Naive thymus-derived CD8-positive, alpha-beta T cell (primary cell): ENCODE results near the gene TMEM139. TPM values are rescaled to one million over a fixed set of nuclear protein-coding genes. Genes with fewer than 3 reads are reported as not detected.
A peak's percentile ranks its signal among the peaks of the same experiment; 100 is the strongest.

Experiments used
- ATAC-seq, 2 donors: fragments of 150-1000 bp; cut with Tn5 transposase in 1 of 2; sonication (Bioruptor Pico), chemical (Tn5 transposase) in 1 of 2; 1 replicate in 1 of 2; 2 replicates in 1 of 2; pipeline ENCODE4 v1.10.0; 2021; ENCODE audit warnings: mild to moderate bottlenecking in 2 of 2, moderate library complexity in 2 of 2
- POLR2A ChIA-PET: fragments of 350-600 bp; sonication (Branson Sonifier 250); formaldehyde crosslinking; loops from one replicate; lab custom pipeline; 2021; ENCODE audit warnings: antibody characterized with exemption; lab: Charles Lee
- DNase-seq, 10 donors: peaks; one replicate each; pipeline versions ENCODE4 v3.0.0 to v3.0.0-alpha.2; 2020 to 2022
- H3K27ac Mint-ChIP-seq, 10 donors: one replicate each; pipeline ENCODE4 v1.8.0; 2020 to 2022; ENCODE audit warnings: mild to moderate bottlenecking in 10 of 10, mixed read lengths in 10 of 10, moderate library complexity in 4 of 10, inconsistent platforms in 1 of 10
- H3K27me3 Mint-ChIP-seq, 5 donors: one replicate each; pipeline ENCODE4 v1.8.0; 2021 to 2022; ENCODE audit warnings: mixed read lengths in 5 of 5
- H3K36me3 Mint-ChIP-seq, 3 donors: one replicate each; pipeline ENCODE4 v1.8.0; 2020 to 2022; ENCODE audit warnings: mixed read lengths in 3 of 3, mild to moderate bottlenecking in 2 of 3, inconsistent platforms in 1 of 3
- H3K4me1 Mint-ChIP-seq, 4 donors: one replicate each; pipeline ENCODE4 v1.8.0; 2021 to 2022; ENCODE audit warnings: mixed read lengths in 4 of 4
- H3K4me3 Mint-ChIP-seq, 10 donors: one replicate each; pipeline ENCODE4 v1.8.0; 2020 to 2022; ENCODE audit warnings: mild to moderate bottlenecking in 10 of 10, mixed read lengths in 10 of 10, moderate library complexity in 6 of 10, inconsistent platforms in 1 of 10
- H3K9me3 Mint-ChIP-seq, 9 donors: one replicate each; pipeline ENCODE4 v1.8.0; 2020 to 2022; ENCODE audit warnings: mixed read lengths in 9 of 9, mild to moderate bottlenecking in 3 of 9, inconsistent platforms in 1 of 9, moderate library complexity in 1 of 9
- polyA plus RNA-seq, 3 donors: library from polyadenylated mRNA; unstranded; fragments of 300-500 nt; fragmentation: Illumina TruSeq; gene quantifications; one replicate each; pipeline ENCODE4 v1.2.3, GENCODE V29; 2021
- total RNA-seq, 8 experiments: library from RNA in 2 of 8; stranded (reverse) in 2 of 8; gene quantifications; one replicate each; pipeline ENCODE4 v1.2.3 and lab custom pipeline; 2021 to 2026

Gene TMEM139
- total and polyA plus RNA-seq, 5 experiments from 2014 or later = 0.29 to 1.2 (median 0.60) TPM; not detected in 2

GRCh38 chr7:143305423-143306070 is 20.8 kb downstream of the TMEM139 start:
- POLR2A ChIA-PET = interaction anchor here (1.9 kb wide), 1 partner anchor 65 kb away, joined by 7 read pairs; no protein-coding TSS in a partner anchor
- H3K4me1 Mint-ChIP-seq = peaks cover 24 to 43% (median 36%) of the 10 kb centered on the region in 4 donors
- peak overlapping the region in 8 of 10 donors; percentile 5 to 85 (median 44) for H3K27ac Mint-ChIP-seq
- peaks cover 17 to 76% (median 47%) of the 10 kb centered on the region in 3 donors for H3K36me3 Mint-ChIP-seq
- H3K4me3 Mint-ChIP-seq = peak overlapping the region in 1 of 10 donors; percentile 3
- ATAC-seq (peak; percentile 77 to 81), DNase-seq (peak; percentile 23 to 78 (median 58))
- no peaks in the 10 kb centered on the region for H3K27me3 Mint-ChIP-seq
- peaks cover 0 to 1% (median 0%) of the 10 kb centered on the region in 9 donors for H3K9me3 Mint-ChIP-seq

GRCh38 chr7:143308632-143309031 is 23.9 kb downstream of the TMEM139 start:
- no peak overlapping the region for H3K4me3 Mint-ChIP-seq
- H3K27me3 Mint-ChIP-seq = no peaks in the 10 kb centered on the region
- peaks cover 0 to 3% (median 0%) of the 10 kb centered on the region in 9 donors for H3K9me3 Mint-ChIP-seq
- peaks cover 14 to 48% (median 40%) of the 10 kb centered on the region in 3 donors for H3K36me3 Mint-ChIP-seq
- POLR2A ChIA-PET = interaction anchor here (0.7 to 1.5 kb wide), 5 partner anchors 45 to 100 kb away, joined by 3 to 8 read pairs (median 5); partner anchors contain the start of gene GSTK1
- peak overlapping the region in 6 of 10 donors; percentile 7 to 89 (median 64) for H3K27ac Mint-ChIP-seq
- DNase-seq (no peak), ATAC-seq (no peak)
- H3K4me1 Mint-ChIP-seq = peaks cover 18 to 46% (median 44%) of the 10 kb centered on the region in 4 donors

GRCh38 chr7:143314127-143314526 is 29.4 kb downstream of the TMEM139 start:
- no peak for DNase-seq
- POLR2A ChIA-PET = no interaction called here
- no peak for ATAC-seq
- Mint-ChIP-seq H3K4me1 (peaks cover 6 to 27% (median 20%) of the 10 kb centered on the region in 4 donors), H3K27me3 (no peaks in the 10 kb centered on the region), H3K9me3 (peaks cover 0 to 3% (median 0%) of the 10 kb centered on the region in 9 donors), H3K27ac (no peak overlapping the region), H3K4me3 (no peak overlapping the region), H3K36me3 (no peaks in the 10 kb centered on the region)

GRCh38 chr7:143315776-143316175 is 31.0 kb downstream of the TMEM139 start, which contains the start of gene CLCN1:
Gene CLCN1 (plus strand): TSS chr7:143316111. CDS start chr7:143316213, 102 bp downstream.
- H3K9me3 Mint-ChIP-seq = peaks cover 0 to 2% (median 0%) of the 10 kb centered on the region in 9 donors
- no peak for DNase-seq
- H3K36me3 Mint-ChIP-seq = no peaks in the 10 kb centered on the region
- H3K4me1 Mint-ChIP-seq = peaks cover 3 to 13% (median 9%) of the 10 kb centered on the region in 4 donors
- H3K27me3 Mint-ChIP-seq = no peaks in the 10 kb centered on the region
- H3K4me3 Mint-ChIP-seq = no peak within 1 kb of the TSS
- ATAC-seq = no peak
- POLR2A ChIA-PET = interaction anchor here (0.5 to 1.3 kb wide), 2 partner anchors 26 to 28 kb away, joined by 4 to 5 read pairs; partner anchors contain the start of gene CASP2
- peak within 1 kb of the TSS in 1 of 10 donors; percentile 55 for H3K27ac Mint-ChIP-seq

- no peaks in the 10 kb centered on the region for H3K36me3 Mint-ChIP-seq
- H3K27me3 Mint-ChIP-seq = peaks cover 0 to 3% (median 0%) of the 10 kb centered on the region in 5 donors
- H3K4me3 Mint-ChIP-seq = no peak overlapping the region
- DNase-seq (no peak), ATAC-seq (no peak)
- no peaks in the 10 kb centered on the region for H3K9me3 Mint-ChIP-seq
- peaks cover 0 to 7% (median 5%) of the 10 kb centered on the region in 4 donors for H3K4me1 Mint-ChIP-seq
- POLR2A ChIA-PET = interaction anchor here (1.3 kb wide), 1 partner anchor 28 kb away, joined by 4 read pairs; the partner anchor contains the start of gene CASP2
- no peak overlapping the region for H3K27ac Mint-ChIP-seq
Measured at GRCh38 chr7:143316492-143316891, 31.7 kb downstream of the TMEM139 start.

- no peak for ATAC-seq
- Mint-ChIP-seq H3K4me3 (no peak overlapping the region), H3K27me3 (peaks cover 0 to 5% (median 0%) of the 10 kb centered on the region in 5 donors), H3K9me3 (no peaks in the 10 kb centered on the region), H3K4me1 (peaks cover 0 to 6% (median under 1%) of the 10 kb centered on the region in 4 donors), H3K36me3 (no peaks in the 10 kb centered on the region), H3K27ac (no peak overlapping the region)
- no peak for DNase-seq
- POLR2A ChIA-PET = interaction anchor here (1.1 kb wide), 1 partner anchor 9 kb away, joined by 3 read pairs; no protein-coding TSS in a partner anchor
Measured at GRCh38 chr7:143318661-143319060, 33.9 kb downstream of the TMEM139 start.

GRCh38 chr7:143320620-143321019 is 35.9 kb downstream of the TMEM139 start:
- no peak overlapping the region for H3K4me3 Mint-ChIP-seq
- H3K4me1 Mint-ChIP-seq = peaks cover 7 to 11% (median 7%) of the 10 kb centered on the region in 4 donors
- H3K36me3 Mint-ChIP-seq = no peaks in the 10 kb centered on the region
- no peak for DNase-seq
- H3K27ac Mint-ChIP-seq = peak overlapping the region in 1 of 10 donors; percentile 17
- H3K9me3 Mint-ChIP-seq = no peaks in the 10 kb centered on the region
- ATAC-seq = no peak
- POLR2A ChIA-PET = no interaction called here
- H3K27me3 Mint-ChIP-seq = peaks cover 0 to 9% (median 0%) of the 10 kb centered on the region in 5 donors

GRCh38 chr7:143321242-143321641 is 36.5 kb downstream of the TMEM139 start:
- no peak overlapping the region for H3K27ac Mint-ChIP-seq
- no peak overlapping the region for H3K4me3 Mint-ChIP-seq
- peaks cover 8 to 12% (median 11%) of the 10 kb centered on the region in 4 donors for H3K4me1 Mint-ChIP-seq
- H3K27me3 Mint-ChIP-seq = peaks cover 0 to 9% (median 0%) of the 10 kb centered on the region in 5 donors
- POLR2A ChIA-PET = interaction anchor here (0.7 kb wide), 1 partner anchor 14 kb away, joined by 6 read pairs; no protein-coding TSS in a partner anchor
- no peaks in the 10 kb centered on the region for H3K36me3 Mint-ChIP-seq
- DNase-seq (no peak), ATAC-seq (no peak)
- H3K9me3 Mint-ChIP-seq = no peaks in the 10 kb centered on the region

GRCh38 chr7:143321734-143322133 is 37.0 kb downstream of the TMEM139 start:
- ATAC-seq (peak in 1 of 2 donors; percentile 39), DNase-seq (no peak)
- H3K4me1 Mint-ChIP-seq = peaks cover 8 to 15% (median 12%) of the 10 kb centered on the region in 4 donors
- no peaks in the 10 kb centered on the region for H3K36me3 Mint-ChIP-seq
- POLR2A ChIA-PET = interaction anchor here (0.7 kb wide), 1 partner anchor 15 kb away, joined by 6 read pairs; no protein-coding TSS in a partner anchor
- no peaks in the 10 kb centered on the region for H3K9me3 Mint-ChIP-seq
- H3K27ac Mint-ChIP-seq = no peak overlapping the region
- no peak overlapping the region for H3K4me3 Mint-ChIP-seq
- peaks cover 0 to 9% (median 0%) of the 10 kb centered on the region in 5 donors for H3K27me3 Mint-ChIP-seq

- Mint-ChIP-seq H3K27me3 (peaks cover 0 to 9% (median 0%) of the 10 kb centered on the region in 5 donors), H3K4me1 (peaks cover 8 to 16% (median 12%) of the 10 kb centered on the region in 4 donors), H3K4me3 (no peak overlapping the region), H3K36me3 (no peaks in the 10 kb centered on the region), H3K27ac (peak overlapping the region in 2 of 10 donors; percentile 40 to 61), H3K9me3 (no peaks in the 10 kb centered on the region)
- POLR2A ChIA-PET = no interaction called here
- DNase-seq (no peak), ATAC-seq (no peak)
Measured at GRCh38 chr7:143322760-143323633, 38.2 kb downstream of the TMEM139 start.

GRCh38 chr7:143323653-143324052 is 38.9 kb downstream of the TMEM139 start:
- DNase-seq = no peak
- no peaks in the 10 kb centered on the region for H3K36me3 Mint-ChIP-seq
- no peaks in the 10 kb centered on the region for H3K9me3 Mint-ChIP-seq
- peak overlapping the region in 1 of 10 donors; percentile 33 for H3K27ac Mint-ChIP-seq
- POLR2A ChIA-PET = no interaction called here
- H3K4me1 Mint-ChIP-seq = peaks cover 8 to 17% (median 12%) of the 10 kb centered on the region in 4 donors
- H3K27me3 Mint-ChIP-seq = peaks cover 0 to 9% (median 0%) of the 10 kb centered on the region in 5 donors
- H3K4me3 Mint-ChIP-seq = no peak overlapping the region
- no peak for ATAC-seq

GRCh38 chr7:143325240-143325639 is 40.5 kb downstream of the TMEM139 start:
- Mint-ChIP-seq H3K9me3 (no peaks in the 10 kb centered on the region), H3K4me1 (peaks cover 8 to 17% (median 12%) of the 10 kb centered on the region in 4 donors), H3K36me3 (no peaks in the 10 kb centered on the region), H3K27ac (peak overlapping the region in 2 of 10 donors; percentile 51 to 77), H3K4me3 (no peak overlapping the region), H3K27me3 (peaks cover 0 to 9% (median 0%) of the 10 kb centered on the region in 5 donors)
- ATAC-seq (no peak), DNase-seq (no peak)
- POLR2A ChIA-PET = interaction anchor here (1.1 to 1.8 kb wide), 2 partner anchors 13 to 59 kb away, joined by 3 to 5 read pairs; no protein-coding TSS in a partner anchor
